DND-41 (cell line): ENCODE results near the gene OLFML1.

Experiments
- ATAC-seq: fragments of 200-7000 bp; cut with Tn5 transposase; 3 replicates; pipeline ENCODE4 v1.9.1; 2021; ENCODE audit warnings: low read depth; ENCODE audit not compliant: insufficient read depth
- DNase-seq: peaks from one replicate; pipeline ENCODE4 v3.0.0-alpha.2; 2020
- H2AFZ ChIP-seq: 2 replicates; pipeline ENCODE4 v1.6.0; 2012; ENCODE audit warnings: low read depth, low read length
- H3K27ac ChIP-seq: 2 replicates; pipeline ENCODE4 v1.5.1; 2012; ENCODE audit warnings: low read length, inconsistent platforms
- H3K27me3 ChIP-seq: fragments of 200-600 bp; sonication (generic); 2 replicates; pipeline ENCODE4 v1.6.0; 2012; ENCODE audit warnings: low read length, mild to moderate bottlenecking, inconsistent platforms; ENCODE audit not compliant: insufficient read depth, poor library complexity
- H3K36me3 ChIP-seq: 2 replicates; pipeline ENCODE4 v1.5.1; 2012; ENCODE audit warnings: low read length, inconsistent platforms; ENCODE audit not compliant: insufficient read depth
- H3K4me1 ChIP-seq: 2 replicates; pipeline ENCODE4 v1.5.1; 2012; ENCODE audit warnings: mild to moderate bottlenecking, low read length; ENCODE audit not compliant: insufficient read depth
- H3K4me2 ChIP-seq: 2 replicates; pipeline ENCODE4 v1.6.0; 2012; ENCODE audit warnings: mild to moderate bottlenecking, moderate library complexity, low read length, inconsistent platforms; ENCODE audit not compliant: insufficient read depth
- H3K4me3 ChIP-seq, 2 experiments: fragments of 200-600 bp in 1 of 2; shearing (Covaris generic) in 1 of 2; 2 replicates each; pipeline ENCODE4 v1.5.1; 2012 to 2016; ENCODE audit warnings: inconsistent platforms in 2 of 2, low read length in 2 of 2, mild to moderate bottlenecking in 2 of 2, low read depth in 1 of 2, moderate library complexity in 1 of 2
- H3K79me2 ChIP-seq: 2 replicates; pipeline ENCODE4 v1.6.0; 2012; ENCODE audit warnings: low read length, inconsistent platforms; ENCODE audit not compliant: insufficient read depth
- H3K9ac ChIP-seq: 2 replicates; pipeline ENCODE4 v1.6.0; 2012; ENCODE audit warnings: low read depth, mild to moderate bottlenecking, inconsistent platforms, low read length, moderate library complexity
- H3K9me3 ChIP-seq: 2 replicates; pipeline ENCODE4 v1.5.1; 2012; ENCODE audit warnings: low read length, moderate library complexity, mild to moderate bottlenecking, inconsistent platforms; ENCODE audit not compliant: insufficient read depth, severe bottlenecking
- H4K20me1 ChIP-seq: 2 replicates; pipeline ENCODE4 v1.6.0; 2012; ENCODE audit warnings: low read length; ENCODE audit not compliant: insufficient read depth
- EZH2 ChIP-seq: IDR thresholded peaks from 3 replicates; pipeline ENCODE4 v1.6.1; 2012; ENCODE audit warnings: borderline replicate concordance, low read depth, mild to moderate bottlenecking, moderate library complexity, low read length, inconsistent platforms; ENCODE audit not compliant: severe bottlenecking
- TF ChIP-seq, protein P1 (sequence below): IDR thresholded peaks from 2 replicates; pipeline ENCODE4 v1.5.1; 2012; ENCODE audit warnings: borderline replicate concordance, low read length, moderate library complexity, mild to moderate bottlenecking; ENCODE audit not compliant: poor library complexity, severe bottlenecking; ENCODE audit errors: extremely low read depth

Gene OLFML1

DNA sequence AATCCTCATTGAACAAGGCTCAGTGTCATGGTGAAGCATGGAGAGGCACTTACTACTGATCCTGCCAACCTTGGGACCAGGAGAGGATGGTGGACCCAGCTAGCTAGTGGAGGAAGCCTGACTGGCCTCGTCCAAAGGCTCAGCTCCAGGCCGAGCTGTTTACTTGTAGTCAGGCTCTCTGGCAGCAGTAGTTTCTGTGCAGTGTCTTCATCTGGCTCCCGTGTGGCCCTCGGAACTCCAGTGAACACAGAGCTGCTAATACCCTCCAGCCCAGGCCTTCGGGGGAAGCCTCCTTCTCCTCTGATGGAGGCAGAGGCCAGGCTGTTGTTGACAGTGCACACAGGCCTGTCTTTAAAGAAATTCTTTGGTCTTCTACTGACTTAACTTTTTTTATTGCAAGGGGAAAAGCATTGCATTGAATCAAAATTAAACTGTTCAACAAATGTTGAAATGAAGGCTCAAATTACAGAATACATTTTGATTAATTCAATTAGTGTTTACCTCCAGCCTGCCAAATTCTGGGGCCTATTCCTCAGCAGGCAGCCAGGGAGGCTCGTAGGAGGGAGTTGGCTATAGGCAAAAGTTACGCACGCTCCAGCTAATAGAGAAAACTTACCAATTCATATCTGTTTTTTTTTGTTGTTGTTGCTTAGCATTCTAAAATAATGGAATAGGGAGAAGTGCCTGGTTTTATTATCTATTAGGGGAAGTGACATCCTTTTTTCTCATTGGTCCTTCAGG, 47.3 kb downstream of the OLFML1 start:
- Histone ChIP-seq H3K27me3 (peaks cover 9% of the 10 kb centered on the region), H3K4me3 (no peak overlapping the region), H2AFZ (no peak overlapping the region), H3K79me2 (no peaks in the 10 kb centered on the region), H3K36me3 (no peaks in the 10 kb centered on the region), H3K4me2 (no peak overlapping the region), H3K27ac (no peak overlapping the region), H3K9ac (no peak overlapping the region), H4K20me1 (no peaks in the 10 kb centered on the region), H3K4me1 (no peaks in the 10 kb centered on the region), H3K9me3 (no peaks in the 10 kb centered on the region)
- TF ChIP-seq, protein P1, sequence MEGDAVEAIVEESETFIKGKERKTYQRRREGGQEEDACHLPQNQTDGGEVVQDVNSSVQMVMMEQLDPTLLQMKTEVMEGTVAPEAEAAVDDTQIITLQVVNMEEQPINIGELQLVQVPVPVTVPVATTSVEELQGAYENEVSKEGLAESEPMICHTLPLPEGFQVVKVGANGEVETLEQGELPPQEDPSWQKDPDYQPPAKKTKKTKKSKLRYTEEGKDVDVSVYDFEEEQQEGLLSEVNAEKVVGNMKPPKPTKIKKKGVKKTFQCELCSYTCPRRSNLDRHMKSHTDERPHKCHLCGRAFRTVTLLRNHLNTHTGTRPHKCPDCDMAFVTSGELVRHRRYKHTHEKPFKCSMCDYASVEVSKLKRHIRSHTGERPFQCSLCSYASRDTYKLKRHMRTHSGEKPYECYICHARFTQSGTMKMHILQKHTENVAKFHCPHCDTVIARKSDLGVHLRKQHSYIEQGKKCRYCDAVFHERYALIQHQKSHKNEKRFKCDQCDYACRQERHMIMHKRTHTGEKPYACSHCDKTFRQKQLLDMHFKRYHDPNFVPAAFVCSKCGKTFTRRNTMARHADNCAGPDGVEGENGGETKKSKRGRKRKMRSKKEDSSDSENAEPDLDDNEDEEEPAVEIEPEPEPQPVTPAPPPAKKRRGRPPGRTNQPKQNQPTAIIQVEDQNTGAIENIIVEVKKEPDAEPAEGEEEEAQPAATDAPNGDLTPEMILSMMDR, result no peak
- no peak for TF ChIP-seq EZH2
- ATAC-seq, result no peak
- no peak for DNase-seq

DNA sequence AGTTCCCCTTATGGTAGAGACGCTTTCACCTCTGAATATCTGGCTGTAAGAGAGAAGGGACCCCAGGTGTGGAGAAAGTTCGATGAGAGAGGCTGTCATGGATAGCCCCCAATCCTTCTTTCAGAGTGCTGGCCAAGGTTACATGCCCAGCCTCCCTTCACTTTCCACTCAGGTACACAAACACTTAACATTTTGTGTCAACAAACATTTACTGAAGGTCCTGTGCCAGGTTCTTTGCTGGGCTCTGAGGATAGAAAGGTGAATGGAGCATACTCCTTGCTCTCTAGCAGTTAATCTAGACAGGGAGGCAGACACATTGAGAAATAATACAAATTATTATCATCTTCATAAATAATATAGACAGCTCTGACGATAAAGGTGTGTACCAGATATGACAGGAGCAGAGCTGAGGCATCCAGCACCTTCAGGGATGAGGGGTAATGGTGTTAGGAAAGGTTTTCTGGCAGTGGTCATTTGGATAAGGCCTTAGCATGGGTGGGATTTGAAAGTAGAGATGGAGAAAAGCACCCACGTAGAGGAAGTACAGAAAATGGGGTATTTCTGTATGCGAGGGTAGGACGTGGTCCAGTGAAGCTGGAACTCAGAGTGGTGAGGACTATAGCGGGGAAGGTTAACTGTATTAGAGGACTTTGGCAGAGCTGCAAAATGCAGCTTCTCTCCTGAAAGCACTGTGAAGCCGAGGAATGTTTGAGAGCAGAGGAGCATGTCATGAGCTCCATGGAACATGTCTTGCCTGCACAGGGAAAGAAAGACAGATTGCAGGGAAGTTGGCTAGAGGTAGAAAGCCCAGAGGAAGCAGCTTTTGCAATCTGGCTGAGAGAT, 48.1 kb downstream of the OLFML1 start:
- no peak for ATAC-seq
- H3K27ac ChIP-seq, result no peak overlapping the region
- H3K79me2 ChIP-seq, result no peaks in the 10 kb centered on the region
- H3K9me3 ChIP-seq, result no peaks in the 10 kb centered on the region
- H2AFZ ChIP-seq, result no peak overlapping the region
- no peaks in the 10 kb centered on the region for H3K4me1 ChIP-seq
- no peak overlapping the region for H3K9ac ChIP-seq
- no peak overlapping the region for H3K4me2 ChIP-seq
- DNase-seq, result no peak
- no peak overlapping the region for H3K4me3 ChIP-seq
- no peaks in the 10 kb centered on the region for H4K20me1 ChIP-seq
- H3K27me3 ChIP-seq, result peaks cover 9% of the 10 kb centered on the region
- TF ChIP-seq, protein P1, result no peak
- H3K36me3 ChIP-seq, result no peaks in the 10 kb centered on the region

DNA sequence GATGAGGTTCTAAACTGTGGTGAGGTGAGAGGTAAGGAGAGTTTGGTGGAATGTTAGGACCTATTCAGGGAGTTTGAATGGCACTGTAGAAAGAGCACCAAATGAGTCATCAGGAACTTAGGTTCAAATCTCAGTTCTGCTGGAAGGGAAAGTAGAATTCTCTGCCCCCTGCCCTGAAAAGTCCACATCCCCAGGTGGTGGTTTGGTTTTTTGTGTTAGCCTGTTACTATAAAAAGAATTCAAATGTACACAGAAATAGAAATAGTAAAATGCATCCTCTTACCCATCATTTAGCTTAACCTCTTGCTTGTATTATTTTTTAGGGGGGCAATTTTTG, 48.7 kb downstream of the OLFML1 start:
- no peaks in the 10 kb centered on the region for H4K20me1 ChIP-seq
- no peaks in the 10 kb centered on the region for H3K4me1 ChIP-seq
- H3K27me3 ChIP-seq, result peaks cover 9% of the 10 kb centered on the region
- no peaks in the 10 kb centered on the region for H3K9me3 ChIP-seq
- ATAC-seq (no peak), DNase-seq (no peak)
- H3K9ac ChIP-seq, result no peak overlapping the region
- no peaks in the 10 kb centered on the region for H3K36me3 ChIP-seq
- H3K4me3 ChIP-seq, result no peak overlapping the region
- no peak for TF ChIP-seq EZH2
- TF ChIP-seq, protein P1, result no peak
- no peak overlapping the region for H2AFZ ChIP-seq
- H3K4me2 ChIP-seq, result no peak overlapping the region
- no peak overlapping the region for H3K27ac ChIP-seq
- H3K79me2 ChIP-seq, result no peaks in the 10 kb centered on the region
